DND-41 (cell line): ENCODE measurements around the gene EXOC3L2.

ENCODE experiments used
- EZH2 ChIP-seq: IDR thresholded peaks from 3 replicates; pipeline ENCODE4 v1.6.1; 2012; ENCODE audit warnings: borderline replicate concordance, low read depth, mild to moderate bottlenecking, moderate library complexity, low read length, inconsistent platforms; ENCODE audit not compliant: severe bottlenecking
- TF ChIP-seq, protein P1 (sequence below): IDR thresholded peaks from 2 replicates; pipeline ENCODE4 v1.5.1; 2012; ENCODE audit warnings: borderline replicate concordance, low read length, moderate library complexity, mild to moderate bottlenecking; ENCODE audit not compliant: poor library complexity, severe bottlenecking; ENCODE audit errors: extremely low read depth

DNA sequence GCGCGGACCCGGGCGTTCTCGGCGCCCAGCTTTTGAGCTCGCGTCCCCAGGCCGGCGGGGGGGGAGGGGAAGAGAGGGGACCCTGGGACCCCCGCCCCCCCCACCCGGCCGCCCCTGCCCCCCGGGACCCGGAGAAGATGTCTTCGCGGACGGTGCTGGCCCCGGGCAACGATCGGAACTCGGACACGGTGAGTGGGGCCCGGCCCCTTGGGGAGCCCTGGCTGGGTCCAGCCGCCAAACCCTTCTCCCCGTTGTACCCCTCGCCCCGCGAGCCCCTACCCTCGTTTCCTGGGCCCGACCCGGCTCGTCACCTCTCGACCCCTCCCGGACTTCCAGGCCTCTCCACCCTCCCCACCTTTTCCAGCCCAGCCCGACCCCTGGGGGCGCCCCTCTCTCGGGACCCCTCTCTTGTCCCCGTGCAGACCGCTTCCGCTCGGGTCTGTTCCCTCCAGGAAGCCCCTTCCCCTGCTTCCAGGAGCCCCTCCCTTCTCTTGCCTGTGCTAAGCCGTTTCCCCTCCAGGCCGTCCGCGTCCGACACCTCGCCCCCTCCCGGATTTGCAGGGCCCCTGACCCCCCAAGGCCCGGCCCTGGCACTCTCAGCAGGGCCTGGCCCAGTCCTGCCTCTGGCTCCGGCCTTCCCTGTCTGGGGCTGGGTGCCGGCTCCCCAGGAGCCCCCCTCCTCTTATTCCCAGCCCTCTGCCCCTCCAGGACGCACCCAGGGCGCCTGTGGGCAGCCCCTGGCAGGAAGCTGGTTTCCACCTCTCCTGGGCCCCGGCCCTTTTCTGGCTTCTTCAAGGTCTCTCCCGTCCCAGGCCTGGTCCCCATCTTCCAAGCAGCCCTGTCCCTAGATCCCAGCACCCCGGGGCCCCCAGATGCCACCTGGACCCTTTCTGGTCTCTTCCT lies 6.5 kb upstream of the EXOC3L2 start:
- TF ChIP-seq, protein P1, sequence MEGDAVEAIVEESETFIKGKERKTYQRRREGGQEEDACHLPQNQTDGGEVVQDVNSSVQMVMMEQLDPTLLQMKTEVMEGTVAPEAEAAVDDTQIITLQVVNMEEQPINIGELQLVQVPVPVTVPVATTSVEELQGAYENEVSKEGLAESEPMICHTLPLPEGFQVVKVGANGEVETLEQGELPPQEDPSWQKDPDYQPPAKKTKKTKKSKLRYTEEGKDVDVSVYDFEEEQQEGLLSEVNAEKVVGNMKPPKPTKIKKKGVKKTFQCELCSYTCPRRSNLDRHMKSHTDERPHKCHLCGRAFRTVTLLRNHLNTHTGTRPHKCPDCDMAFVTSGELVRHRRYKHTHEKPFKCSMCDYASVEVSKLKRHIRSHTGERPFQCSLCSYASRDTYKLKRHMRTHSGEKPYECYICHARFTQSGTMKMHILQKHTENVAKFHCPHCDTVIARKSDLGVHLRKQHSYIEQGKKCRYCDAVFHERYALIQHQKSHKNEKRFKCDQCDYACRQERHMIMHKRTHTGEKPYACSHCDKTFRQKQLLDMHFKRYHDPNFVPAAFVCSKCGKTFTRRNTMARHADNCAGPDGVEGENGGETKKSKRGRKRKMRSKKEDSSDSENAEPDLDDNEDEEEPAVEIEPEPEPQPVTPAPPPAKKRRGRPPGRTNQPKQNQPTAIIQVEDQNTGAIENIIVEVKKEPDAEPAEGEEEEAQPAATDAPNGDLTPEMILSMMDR = no peak
- no peak for TF ChIP-seq EZH2
